Right atrium auricular region (tissue), 2 donors: ENCODE data around the gene TMX3. TPM values are rescaled to one million over a fixed set of nuclear protein-coding genes. Genes with fewer than 3 reads are reported as not detected.

Experiments
- DNase-seq: peaks from one replicate; pipeline ENCODE4 v3.0.0-alpha.2; 2019; ENCODE audit warnings: low spot score
- H3K27ac ChIP-seq, 2 donors: fragments of 200-600 bp; sonication (generic); 1 replicate in 1 of 2; 2 replicates in 1 of 2; pipeline ENCODE4 v1.5.1; 2016 to 2019
- H3K27me3 ChIP-seq, 2 donors: fragments of 200-600 bp; sonication (generic); one replicate each; pipeline versions ENCODE4 v1.5.1 to v1.6.0; 2017 to 2019
- H3K36me3 ChIP-seq: fragments of 200-600 bp; sonication (generic); one replicate; pipeline ENCODE4 v1.5.1; 2016
- H3K4me1 ChIP-seq, 2 donors: fragments of 200-600 bp; sonication (generic); one replicate each; pipeline versions ENCODE4 v1.5.1 to v1.6.0; 2017 to 2019
- H3K4me3 ChIP-seq, 2 donors: fragments of 200-600 bp; sonication (generic); 1 replicate in 1 of 2; 2 replicates in 1 of 2; pipeline ENCODE4 v1.5.1; 2017 to 2019; ENCODE audit warnings: mild to moderate bottlenecking in 1 of 2, moderate library complexity in 1 of 2
- H3K9me3 ChIP-seq, 2 donors: fragments of 200-600 bp; sonication (generic); one replicate each; pipeline ENCODE4 v1.5.1; 2019
- total RNA-seq, 2 donors: library from RNA; depleted of rRNA; stranded (reverse); fragments of >200 nt; gene quantifications; one replicate each; pipeline ENCODE4 v1.1.0, GENCODE V29; 2016
- TF ChIP-seq, protein P1 (sequence below), 2 donors: fragments of 200-600 bp; sonication (generic); IDR thresholded peaks; one replicate each; pipeline ENCODE4 v1.5.1; 2019; ENCODE audit warnings: antibody characterized with exemption in 2 of 2

Gene TMX3
- total RNA-seq, 2 donors from 2014 or later = 17.7 to 27.6 TPM

DNA sequence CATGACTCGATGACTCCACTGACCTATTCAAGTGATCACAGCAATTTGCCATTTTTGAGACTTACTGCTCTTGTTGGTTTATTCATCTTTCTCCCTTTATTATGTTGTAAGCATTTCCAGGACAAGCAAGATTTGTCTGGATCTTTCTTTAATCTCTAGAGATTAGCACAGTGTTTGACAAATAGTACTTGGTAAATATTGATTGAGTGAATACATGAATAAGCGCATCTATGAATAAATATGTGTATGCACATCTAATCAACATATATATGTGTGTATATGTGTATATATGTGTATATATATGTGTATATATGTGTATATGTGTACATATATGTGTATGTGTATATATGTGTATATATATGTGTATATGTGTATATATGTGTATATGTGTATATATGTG is 7.3 kb downstream of the TMX3 start:
- no peak overlapping the region for H3K4me3 ChIP-seq
- peaks cover 22% of the 10 kb centered on the region for H3K36me3 ChIP-seq
- DNase-seq = no peak
- H3K27me3 ChIP-seq = no peaks in the 10 kb centered on the region
- H3K4me1 ChIP-seq = peaks cover 0 to 13% of the 10 kb centered on the region in 2 donors
- no peak overlapping the region for H3K27ac ChIP-seq
- TF ChIP-seq, protein P1, sequence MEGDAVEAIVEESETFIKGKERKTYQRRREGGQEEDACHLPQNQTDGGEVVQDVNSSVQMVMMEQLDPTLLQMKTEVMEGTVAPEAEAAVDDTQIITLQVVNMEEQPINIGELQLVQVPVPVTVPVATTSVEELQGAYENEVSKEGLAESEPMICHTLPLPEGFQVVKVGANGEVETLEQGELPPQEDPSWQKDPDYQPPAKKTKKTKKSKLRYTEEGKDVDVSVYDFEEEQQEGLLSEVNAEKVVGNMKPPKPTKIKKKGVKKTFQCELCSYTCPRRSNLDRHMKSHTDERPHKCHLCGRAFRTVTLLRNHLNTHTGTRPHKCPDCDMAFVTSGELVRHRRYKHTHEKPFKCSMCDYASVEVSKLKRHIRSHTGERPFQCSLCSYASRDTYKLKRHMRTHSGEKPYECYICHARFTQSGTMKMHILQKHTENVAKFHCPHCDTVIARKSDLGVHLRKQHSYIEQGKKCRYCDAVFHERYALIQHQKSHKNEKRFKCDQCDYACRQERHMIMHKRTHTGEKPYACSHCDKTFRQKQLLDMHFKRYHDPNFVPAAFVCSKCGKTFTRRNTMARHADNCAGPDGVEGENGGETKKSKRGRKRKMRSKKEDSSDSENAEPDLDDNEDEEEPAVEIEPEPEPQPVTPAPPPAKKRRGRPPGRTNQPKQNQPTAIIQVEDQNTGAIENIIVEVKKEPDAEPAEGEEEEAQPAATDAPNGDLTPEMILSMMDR (IDR thresholded peaks at IDR 0.05) = no peak
- H3K9me3 ChIP-seq = no peaks in the 10 kb centered on the region

DNA sequence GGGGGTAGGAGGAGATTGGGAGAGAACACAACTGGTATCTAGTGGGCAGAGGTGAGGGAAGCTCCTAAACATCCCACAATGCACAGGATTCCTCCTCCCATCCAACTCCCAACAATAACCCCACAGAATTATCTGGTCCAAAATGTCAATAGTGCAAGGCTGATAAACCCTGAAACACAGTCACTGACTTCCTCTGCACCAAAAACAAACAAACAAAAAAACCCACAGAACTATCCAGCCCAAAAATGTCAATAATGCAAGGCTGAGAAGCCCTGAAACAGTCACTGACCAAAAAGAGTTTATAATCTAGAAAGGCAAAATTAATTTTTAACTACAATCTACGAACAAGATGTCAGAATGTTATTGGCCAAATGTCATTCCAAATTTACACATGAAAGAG is 9.8 kb downstream of the TMX3 start:
- Histone ChIP-seq H3K27ac (no peak overlapping the region), H3K4me1 (peaks cover 0 to 13% of the 10 kb centered on the region in 2 donors), H3K9me3 (no peaks in the 10 kb centered on the region), H3K27me3 (no peaks in the 10 kb centered on the region), H3K4me3 (no peak overlapping the region), H3K36me3 (peaks cover 13% of the 10 kb centered on the region)
- DNase-seq = no peak
- TF ChIP-seq, protein P1 (IDR thresholded peaks at IDR 0.05) = no peak

DNA sequence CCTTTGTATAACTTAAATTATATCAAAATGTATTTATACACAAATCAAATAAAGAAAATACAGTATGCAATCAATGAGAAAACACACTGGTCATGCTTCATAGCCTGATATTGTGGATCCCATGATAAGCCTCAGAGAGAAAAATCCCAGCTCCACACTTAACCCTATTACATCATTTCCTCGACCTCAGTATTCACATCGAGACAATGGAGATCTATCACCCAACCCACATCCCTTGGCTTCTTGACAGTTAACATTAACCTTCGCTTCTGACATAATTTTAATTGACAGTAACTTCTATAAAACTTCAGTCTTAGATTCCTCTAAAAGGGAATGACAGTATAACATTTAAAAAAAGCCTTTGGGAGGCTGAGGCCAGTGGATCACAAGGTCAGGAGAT is 11.6 kb downstream of the TMX3 start:
- no peaks in the 10 kb centered on the region for H3K27me3 ChIP-seq
- H3K27ac ChIP-seq = no peak overlapping the region
- H3K4me3 ChIP-seq = no peak overlapping the region
- TF ChIP-seq, protein P1 (IDR thresholded peaks at IDR 0.05) = no peak
- no peak for DNase-seq
- H3K4me1 ChIP-seq = peaks cover 0 to 13% of the 10 kb centered on the region in 2 donors
- H3K36me3 ChIP-seq = peaks cover 3% of the 10 kb centered on the region
- no peaks in the 10 kb centered on the region for H3K9me3 ChIP-seq

DNA sequence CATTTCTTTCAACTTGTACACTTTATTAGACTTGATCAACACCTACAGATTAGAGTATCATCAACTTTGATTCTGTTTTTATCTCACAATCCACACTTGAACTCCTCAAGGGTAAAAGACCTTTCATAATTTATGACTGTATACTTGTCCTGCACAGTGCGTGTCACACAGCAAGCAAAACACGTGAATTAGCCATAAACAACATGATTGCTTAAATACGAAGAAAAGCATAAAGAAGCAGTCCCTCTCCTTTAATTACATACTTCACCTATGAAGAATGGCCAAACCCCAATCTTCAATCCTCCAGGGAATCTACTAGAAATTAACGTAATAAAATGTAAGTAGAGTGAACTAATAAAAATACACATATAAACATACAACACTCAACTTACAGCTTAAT is 13.6 kb downstream of the TMX3 start:
- Histone ChIP-seq H3K9me3 (no peaks in the 10 kb centered on the region), H3K36me3 (peaks cover 10% of the 10 kb centered on the region), H3K4me3 (no peak overlapping the region), H3K27ac (no peak overlapping the region), H3K27me3 (no peaks in the 10 kb centered on the region), H3K4me1 (peaks cover 0 to 7% of the 10 kb centered on the region in 2 donors)
- TF ChIP-seq, protein P1 (IDR thresholded peaks at IDR 0.05) = no peak
- no peak for DNase-seq

DNA sequence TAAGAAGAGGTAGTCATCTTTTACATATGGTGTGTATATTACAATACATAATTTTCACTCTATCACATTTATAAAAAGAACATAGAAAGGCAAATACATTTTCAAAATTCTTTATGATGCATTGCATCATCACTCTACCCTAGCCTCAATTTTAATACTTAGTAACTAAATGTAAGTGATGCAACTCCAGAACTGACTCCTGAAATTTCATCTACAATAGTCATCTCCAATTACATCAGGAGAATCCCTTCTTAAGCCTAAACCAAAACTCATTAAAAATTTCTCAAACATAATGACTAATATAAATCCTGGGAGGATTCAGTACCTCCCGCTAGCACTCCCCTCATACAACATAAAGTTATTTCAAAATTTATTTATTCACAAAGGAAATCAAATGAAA is 15.9 kb downstream of the TMX3 start:
- TF ChIP-seq, protein P1 (IDR thresholded peaks at IDR 0.05) = no peak
- Histone ChIP-seq H3K27ac (no peak overlapping the region), H3K27me3 (no peaks in the 10 kb centered on the region), H3K36me3 (peaks cover 24% of the 10 kb centered on the region), H3K9me3 (no peaks in the 10 kb centered on the region), H3K4me1 (no peaks in the 10 kb centered on the region), H3K4me3 (no peak overlapping the region)
- DNase-seq = no peak

DNA sequence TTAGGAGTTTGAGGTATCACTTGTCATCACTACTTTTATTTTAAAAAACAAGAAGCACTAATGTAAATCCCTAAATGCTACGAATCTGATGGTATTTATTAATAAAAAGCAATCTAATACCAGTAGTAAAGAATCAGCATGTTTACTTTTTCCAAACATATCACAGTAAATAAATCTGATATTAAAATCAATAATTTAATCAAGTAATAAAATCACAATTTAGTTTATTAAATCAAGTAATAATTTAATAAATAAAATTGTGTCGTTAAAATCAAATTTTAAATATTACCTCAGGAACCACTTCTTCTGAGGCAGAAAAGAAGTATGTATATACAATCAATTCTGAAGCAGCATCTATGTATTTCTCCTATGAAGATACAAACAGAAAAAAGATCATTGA is 18.0 kb downstream of the TMX3 start:
- Histone ChIP-seq H3K4me1 (no peaks in the 10 kb centered on the region), H3K36me3 (peaks cover 35% of the 10 kb centered on the region), H3K27ac (no peak overlapping the region), H3K9me3 (no peaks in the 10 kb centered on the region), H3K27me3 (no peaks in the 10 kb centered on the region), H3K4me3 (no peak overlapping the region)
- TF ChIP-seq, protein P1 (IDR thresholded peaks at IDR 0.05) = no peak
- DNase-seq = no peak
